ENCODE measurements around the gene MOGAT1.

GRCh38 chr2:222683805-222684204 lies 12.3 kb downstream of the MOGAT1 start:
- no peak for TF ChIP-seq CTCF (IDR thresholded peaks at IDR 0.05; ENCODE audit: low read depth, low read length)
- no peak for TF ChIP-seq EZH2phosphoT487 (IDR thresholded peaks at IDR 0.05; ENCODE audit: low read depth)

Measured in OCI-LY3 (cell line).